SKM-1 treated with dmso at 0.1 percent for 144 hours (cell line): ENCODE data around the gene NDUFB10.
A peak's percentile ranks its signal among the peaks of the same experiment; 100 is the strongest.

ENCODE experiments used
- DNase-seq: peaks from one replicate; lab custom pipeline; 2025; ENCODE audit not compliant: unreplicated experiment; lab: John Stamatoyannopoulos, UW

NDUFB10 gene

DNA sequence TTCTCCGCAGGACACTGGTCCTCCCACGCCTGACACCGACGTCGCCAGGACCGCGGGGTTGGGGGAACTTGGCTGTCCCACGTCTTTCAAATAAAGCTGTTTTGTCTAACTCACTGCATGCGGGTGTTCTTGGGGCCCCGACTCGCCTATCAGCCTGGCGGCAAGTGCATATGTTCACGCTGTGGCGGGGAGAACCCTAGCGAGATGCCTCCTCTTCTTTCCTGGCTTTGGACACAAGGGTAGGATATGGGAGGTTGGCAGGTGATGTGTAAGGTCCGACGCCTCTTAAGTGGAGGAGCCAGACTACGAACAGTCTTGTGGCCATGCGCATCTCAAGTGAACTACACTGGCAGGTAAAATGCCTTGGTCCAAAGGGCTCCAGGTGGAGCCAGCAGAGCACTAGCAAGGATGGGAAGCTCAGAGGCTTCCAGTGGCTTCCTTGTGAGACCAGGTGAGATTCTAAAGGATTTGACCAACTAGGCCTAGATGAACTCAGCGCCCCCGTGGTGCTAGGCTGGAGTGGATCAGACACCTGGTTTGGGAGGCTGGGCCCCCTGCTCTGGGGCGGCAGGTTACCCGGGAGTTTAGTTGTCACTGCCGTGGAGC, 6.2 kb downstream of the NDUFB10 start:
- no peak for DNase-seq

DNA sequence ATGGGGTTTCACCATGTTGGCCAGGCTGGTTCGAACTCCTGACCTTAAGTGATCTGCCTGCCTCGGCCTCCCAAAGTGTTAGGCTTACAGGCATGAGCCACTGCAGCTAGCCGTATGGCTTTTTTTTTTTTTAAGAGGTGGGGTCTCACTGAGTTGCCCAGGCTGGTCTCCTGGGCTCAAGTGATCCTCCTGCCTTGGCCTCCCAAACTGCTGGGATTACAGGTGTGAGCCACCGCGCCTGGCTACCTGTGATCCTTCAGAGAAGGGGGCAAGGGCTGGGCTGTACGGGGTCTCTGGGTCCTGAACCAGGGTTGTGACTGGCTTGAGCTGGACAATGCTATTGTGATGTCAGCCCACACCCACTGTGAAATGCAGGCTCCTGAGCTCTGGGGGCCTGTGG, 7.1 kb downstream of the NDUFB10 start, which contains the start of gene RNF151:
RNF151 (plus strand) TSS at position 397 of the 400 bp plus-strand sequence. CDS start 26 bp downstream, outside the sequence.
- no peak for DNase-seq

DNA sequence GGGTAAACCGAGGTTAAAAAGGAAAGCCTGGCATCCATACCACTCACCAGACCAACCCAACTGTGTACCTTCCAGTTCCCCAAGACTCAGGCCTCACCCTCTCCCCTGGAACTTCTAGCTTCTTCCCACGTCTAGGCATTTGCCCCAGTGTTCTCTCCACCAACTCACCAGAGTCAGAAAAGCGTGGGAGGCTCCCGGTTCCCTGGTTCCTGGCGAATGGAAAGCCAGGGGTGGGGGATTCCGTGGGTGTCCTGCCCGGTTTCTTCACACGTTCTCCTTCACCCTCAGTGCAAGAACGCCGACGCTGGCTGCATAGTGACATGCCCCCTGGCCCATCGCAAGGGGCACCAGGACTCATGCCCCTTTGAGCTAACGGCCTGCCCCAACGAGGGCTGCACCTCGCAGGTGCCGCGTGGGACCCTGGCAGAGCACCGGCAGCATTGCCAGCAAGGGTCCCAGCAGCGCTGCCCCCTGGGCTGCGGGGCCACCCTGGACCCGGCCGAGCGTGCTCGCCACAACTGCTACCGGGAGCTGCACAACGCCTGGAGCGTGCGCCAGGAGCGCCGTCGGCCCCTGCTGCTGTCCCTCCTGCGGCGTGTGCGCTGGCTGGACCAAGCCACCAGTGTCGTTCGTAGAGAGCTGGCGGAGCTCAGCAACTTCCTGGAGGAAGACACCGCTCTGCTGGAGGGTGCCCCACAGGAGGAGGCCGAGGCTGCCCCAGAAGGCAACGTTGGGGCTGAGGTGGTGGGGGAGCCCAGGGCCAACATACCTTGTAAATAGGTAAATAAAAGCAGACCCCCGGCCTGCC, 9.0 kb downstream of the NDUFB10 start:
- no peak for DNase-seq

DNA sequence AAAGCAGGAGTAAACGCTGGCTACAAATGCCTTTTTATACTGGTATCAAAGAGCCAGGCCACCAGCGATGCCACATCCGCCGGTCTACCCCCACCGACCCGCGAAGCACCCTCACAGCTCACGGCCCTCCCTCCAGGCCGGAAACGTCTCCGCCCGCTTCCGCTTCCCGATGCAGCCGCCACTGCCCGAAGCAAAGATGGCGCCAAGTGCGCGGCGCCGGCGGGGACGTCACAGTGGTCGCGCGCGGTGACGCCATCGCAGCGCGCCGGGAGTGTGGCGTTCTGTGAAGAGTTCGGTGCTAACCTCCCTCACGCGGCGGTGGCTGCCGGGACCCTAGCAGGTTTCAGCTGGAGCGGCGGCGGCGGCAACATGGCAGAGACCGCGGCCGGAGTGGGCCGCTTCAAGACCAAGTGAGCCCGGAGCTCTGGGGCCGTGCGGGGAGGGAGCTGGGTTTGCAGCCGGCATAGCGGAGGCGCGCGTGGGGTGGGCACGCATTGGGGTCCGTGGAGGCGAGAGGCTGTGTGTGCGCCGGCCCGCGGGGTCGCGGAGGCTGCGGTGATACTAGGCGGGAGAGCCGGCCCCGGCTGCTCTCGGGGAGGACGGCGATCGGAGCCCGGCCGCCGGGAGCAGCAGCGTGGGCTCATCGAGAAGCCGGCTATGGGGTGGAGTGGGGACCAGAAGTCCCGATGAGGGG, 12.6 kb downstream of the NDUFB10 start, which contains the start of gene TBL3:
TBL3 (plus strand) TSS at position 258 of the 694 bp plus-strand sequence; CDS start at position 370, 112 bp downstream.
- peak; percentile 87 for DNase-seq

DNA sequence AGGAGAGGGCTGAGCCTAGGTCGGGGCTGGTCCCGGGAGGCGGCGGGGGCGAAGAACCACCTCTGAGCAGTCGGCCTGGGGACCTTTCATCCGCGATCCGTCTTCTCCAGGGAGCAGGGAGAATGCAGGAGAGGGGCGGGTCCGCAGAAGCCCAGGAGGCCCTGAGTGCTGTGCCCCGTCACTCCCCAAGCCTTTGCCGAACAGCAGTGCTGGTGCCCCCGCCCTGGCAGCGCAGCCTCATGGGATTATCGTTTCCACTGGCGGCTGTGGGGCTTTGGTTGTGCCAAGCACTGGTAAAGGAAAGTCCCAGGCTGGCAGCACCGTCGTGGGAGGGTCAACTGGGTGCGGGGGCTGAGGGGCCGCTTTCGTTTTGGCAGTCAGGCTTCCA, 13.1 kb downstream of the NDUFB10 start:
- no peak for DNase-seq

DNA sequence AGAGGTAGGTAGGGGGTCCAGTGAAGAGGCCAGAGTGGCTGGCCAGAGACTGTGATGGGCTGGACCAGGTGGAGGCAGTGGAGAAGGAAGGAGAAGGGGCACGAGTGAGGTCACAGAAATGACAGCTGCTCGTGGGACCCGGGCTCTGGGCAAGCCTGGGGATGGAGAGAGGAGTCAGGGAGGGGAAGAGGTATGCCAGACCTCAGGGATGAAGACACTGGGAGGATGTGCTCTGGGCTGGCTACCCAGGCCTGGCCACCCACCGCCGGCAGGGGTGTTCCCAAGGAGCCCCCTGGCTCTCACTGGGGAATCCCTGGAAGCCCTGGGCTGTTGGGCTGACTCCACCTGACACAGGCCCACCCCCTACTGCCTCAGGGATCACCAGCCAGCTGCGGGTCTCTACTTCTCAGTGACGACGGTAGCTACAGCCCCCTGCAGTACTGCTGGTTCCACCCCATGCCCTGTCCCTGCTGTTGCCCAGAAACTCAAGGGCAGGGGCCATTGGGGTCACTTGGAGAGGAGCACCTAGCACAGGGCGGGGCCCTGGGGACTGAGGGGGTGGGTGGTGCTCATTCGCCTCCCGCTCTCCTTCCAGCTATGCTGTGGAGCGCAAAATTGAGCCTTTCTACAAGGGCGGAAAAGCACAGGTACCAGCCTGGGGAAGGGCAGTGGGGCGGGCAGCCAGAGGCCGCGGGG, 14.3 kb downstream of the NDUFB10 start:
- no peak for DNase-seq

DNA sequence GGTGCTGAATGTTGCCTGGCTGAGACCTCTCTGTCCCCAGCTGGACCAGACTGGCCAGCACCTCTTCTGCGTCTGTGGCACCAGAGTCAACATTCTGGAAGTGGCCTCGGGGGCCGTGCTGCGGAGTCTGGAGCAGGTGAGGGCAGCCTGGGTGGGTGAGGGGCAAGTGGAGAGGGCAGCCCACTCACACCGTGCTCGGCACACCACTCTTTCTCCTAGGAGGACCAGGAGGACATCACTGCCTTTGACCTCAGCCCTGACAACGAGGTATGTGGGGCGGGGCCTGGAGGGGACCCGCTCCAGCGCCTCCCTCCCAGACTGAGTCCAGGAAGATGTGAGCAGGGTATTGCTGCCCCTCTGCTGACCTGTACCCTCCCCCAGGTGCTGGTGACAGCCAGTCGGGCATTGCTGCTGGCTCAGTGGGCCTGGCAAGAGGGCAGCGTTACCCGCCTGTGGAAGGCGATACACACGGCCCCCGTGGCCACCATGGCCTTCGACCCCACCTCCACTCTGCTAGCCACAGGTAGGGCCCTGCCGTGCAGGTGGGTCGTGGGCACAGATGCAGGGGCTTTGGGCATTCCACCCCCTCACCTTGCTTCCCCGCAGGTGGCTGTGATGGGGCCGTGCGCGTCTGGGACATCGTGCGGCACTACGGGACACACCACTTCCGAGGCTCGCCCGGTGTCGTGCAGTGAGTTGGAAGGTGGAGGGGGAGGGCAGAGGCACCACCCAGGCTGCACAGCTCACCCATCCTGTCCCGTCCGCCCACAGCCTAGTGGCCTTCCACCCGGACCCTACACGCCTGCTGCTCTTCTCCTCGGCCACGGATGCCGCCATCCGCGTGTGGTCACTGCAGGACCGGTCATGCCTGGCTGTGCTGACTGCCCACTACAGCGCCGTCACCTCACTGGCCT, 15.1 kb downstream of the NDUFB10 start:
- no peak for DNase-seq

DNA sequence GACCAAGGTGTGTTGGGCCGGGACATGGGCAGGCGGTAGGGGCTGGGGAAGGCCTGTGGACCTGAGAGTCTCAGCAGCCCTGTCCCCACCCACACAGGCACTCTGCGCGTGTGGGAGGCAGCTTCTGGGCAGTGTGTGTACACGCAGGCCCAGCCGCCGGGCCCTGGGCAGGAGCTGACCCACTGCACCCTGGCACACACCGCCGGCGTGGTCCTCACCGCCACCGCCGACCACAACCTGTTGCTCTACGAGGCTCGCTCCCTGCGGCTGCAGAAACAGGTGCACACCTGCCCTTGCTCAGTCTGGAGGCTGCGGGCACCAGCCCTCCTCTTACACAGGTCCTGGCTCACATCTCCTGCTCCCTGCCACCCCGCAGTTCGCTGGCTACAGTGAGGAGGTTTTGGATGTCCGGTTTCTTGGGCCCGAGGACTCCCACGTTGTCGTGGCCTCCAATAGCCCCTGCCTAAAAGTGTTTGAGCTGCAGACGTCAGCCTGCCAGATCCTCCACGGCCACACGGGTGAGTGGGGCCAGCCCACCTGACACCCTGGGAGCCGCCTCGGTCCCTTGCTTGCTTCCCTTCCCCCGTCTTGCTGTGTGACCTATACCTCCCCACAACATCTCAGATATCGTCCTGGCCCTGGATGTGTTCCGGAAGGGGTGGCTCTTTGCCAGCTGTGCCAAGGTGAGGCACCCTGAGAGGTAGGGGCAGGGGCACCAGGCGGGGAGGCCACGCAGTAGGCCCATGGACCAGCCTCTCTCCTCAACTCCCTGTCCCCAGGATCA, 16.3 kb downstream of the NDUFB10 start:
- DNase-seq = no peak

DNA sequence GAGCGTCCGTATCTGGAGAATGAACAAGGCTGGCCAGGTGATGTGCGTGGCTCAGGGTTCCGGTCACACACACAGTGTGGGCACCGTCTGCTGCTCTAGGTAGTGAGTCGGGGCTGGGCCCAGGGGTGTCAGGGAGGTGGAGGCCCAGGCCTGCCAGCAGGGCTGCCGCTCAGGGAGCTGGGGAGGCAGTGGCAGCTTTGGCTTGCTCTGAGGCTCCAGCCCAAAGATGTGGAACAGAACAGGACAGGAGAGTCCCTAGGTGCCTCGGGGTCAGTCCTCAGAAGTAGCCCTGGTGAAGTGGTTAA, 16.8 kb downstream of the NDUFB10 start:
- DNase-seq = no peak

DNA sequence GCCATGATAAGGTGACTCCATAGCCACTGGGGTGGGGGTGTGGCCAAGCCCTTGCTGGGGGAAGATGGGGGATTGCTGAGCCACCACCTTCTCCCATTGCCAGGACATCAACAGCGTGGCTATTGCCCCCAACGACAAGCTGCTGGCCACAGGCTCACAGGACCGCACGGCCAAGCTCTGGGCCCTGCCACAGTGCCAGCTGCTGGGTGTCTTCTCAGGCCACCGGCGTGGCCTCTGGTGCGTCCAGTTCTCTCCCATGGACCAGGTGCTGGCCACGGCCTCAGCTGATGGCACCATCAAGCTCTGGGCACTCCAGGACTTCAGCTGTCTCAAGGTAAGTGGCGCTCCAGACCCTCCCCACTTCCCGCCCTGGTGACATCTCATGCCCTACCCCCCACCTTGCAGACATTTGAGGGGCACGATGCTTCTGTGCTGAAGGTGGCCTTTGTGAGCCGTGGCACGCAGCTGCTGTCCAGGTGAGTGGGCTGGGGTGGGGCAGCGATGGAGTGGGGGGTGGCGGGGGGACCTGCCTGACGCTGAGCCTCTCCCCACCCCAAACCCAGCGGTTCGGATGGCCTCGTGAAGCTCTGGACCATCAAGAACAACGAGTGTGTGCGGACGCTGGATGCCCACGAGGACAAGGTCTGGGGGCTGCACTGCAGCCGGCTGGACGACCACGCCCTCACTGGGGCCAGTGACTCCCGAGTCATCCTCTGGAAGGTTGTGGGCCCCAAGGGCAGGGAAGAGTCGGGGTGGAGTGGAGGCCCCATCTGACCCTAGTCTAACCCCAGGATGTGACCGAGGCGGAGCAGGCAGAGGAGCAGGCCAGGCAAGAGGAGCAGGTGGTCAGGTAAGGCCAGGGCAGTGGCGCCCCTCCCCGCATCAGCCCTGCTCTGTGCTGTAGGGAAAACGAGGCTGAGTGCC, 17.9 kb downstream of the NDUFB10 start:
- DNase-seq = no peak

DNA sequence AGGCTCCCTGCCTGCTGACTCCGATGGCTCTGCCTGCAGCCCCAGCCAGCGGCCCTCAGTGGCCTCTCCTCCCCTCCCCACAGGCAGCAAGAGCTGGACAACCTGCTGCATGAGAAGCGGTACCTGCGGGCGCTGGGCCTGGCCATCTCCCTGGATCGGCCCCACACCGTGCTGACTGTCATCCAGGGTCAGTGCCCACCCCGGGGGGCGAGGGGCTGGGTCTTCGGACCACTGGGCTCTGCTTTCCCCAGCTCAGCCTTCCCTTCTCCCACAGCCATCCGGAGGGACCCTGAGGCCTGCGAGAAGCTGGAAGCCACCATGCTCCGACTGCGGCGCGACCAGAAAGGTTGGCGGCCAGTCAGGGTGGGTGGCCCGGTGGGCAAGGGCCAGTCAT, 18.5 kb downstream of the NDUFB10 start:
- DNase-seq = no peak

DNA sequence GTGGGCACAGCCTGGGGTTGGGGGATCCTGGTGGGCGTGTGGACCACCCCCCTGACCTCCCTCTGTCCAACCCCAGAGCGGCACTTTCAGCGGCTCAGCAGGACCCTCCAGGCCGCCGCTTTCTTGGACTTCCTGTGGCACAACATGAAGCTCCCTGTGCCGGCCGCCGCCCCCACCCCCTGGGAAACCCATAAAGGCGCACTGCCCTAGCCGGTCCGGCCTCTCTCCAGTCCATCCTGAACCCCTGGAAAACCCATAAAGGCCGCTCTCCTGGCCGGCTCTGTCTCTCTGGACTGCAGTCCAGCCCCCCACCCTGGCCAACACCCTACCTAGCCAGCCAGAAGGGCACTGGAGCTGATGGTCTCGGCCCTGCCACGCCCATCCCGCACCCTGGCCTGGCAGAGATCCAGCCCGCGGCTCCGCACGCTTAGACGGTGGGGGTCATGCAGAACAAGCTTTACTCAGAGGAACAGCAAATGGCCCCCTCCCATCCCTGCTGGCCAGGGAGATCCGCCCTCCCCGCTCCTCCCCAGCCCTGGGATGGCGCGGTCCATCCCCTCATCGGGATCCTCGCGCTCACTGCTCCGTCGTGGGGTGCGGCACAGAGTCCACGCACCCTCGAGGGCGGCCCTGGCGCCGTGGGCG, 19.3 kb downstream of the NDUFB10 start:
- no peak for DNase-seq

DNA sequence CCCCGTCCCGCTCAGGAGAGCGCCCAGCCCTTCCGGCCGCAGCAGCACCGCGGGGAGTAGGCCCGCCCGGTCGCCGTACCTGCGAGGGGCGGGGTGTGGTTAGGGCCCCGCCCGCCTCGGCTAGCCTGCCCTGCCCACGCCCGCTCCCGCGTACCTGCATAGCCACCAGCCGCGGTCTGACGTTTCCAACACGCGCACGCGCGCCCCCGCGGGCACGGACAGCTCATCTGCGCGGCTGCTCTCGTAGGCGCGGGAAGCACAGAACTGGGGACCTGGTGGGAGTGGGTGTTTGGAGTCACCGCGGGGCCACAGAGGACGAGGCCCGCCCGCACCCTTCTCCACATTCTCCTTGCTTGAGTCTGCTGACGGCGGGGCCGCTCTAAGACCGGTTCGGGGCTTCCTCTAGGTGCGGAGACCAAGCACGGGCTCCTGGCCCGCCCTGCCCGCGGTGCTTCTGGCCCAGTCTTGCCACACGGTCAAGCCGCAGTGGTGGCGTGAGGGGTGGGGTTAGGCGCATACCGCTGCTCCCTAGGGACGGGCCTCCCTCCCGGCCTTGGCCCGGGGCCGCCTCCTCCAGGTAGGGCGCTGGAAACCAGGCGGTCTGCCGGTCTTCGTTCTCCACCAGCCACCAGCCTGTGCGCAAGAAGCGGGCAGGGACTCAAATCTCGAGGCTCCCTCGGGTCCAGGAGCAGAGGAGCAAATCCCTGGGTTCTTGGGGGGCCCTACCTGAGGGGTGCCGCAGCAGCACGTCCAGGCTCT, 20.1 kb downstream of the NDUFB10 start:
- DNase-seq = no peak

DNA sequence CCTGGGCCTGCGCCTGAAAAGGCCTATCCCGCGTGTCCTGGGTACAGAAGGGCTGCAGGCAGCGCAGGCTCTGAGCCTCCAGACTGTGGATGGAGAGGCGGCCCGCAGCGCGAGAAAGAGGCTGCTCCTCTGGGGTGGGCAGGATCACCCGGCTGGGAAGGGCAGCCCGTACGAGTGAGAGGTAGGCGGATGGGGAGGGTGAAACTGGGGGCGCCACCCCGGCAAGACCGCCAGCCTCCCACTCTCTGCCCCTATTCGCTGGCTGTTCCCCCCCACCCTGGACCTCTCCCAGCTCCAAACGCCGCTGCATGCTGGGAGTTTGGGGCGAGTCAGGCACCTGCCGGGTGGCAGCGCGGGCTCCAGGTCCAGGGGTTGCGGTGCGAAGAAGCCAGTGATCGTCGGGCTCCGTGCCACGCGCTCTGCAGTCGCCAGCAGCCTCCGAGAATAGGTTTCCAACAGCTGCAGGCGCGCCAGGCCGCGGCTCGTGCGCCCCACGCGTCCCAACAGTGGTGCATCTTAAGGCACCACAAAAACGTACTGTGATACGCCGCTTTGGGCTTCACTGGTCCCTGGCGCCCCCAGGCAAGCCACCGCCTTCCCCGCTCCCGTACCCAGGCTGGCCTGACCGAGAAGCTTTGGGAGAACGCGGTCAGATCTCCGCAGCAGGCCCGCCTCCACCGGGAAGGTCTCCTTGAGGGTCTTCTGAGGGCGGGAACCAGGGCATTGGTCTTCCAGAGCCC, 20.9 kb downstream of the NDUFB10 start:
- no peak for DNase-seq

DNA sequence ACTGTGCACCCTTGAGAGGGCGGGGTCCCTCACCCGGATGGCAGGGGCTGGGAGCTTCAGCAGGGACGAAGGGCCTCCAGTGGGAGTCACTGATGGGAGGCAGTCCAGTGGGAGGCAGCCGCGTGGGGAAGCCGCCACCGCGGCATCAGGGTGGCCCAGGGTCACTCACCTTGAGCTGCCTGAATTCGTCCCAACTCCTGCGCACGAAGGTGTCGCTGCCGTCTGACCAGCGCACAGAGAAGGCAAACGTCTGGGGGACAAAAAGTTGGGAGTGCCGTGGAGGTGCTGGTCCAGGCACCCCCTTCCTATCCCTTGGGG, 21.4 kb downstream of the NDUFB10 start:
- DNase-seq = no peak

DNA sequence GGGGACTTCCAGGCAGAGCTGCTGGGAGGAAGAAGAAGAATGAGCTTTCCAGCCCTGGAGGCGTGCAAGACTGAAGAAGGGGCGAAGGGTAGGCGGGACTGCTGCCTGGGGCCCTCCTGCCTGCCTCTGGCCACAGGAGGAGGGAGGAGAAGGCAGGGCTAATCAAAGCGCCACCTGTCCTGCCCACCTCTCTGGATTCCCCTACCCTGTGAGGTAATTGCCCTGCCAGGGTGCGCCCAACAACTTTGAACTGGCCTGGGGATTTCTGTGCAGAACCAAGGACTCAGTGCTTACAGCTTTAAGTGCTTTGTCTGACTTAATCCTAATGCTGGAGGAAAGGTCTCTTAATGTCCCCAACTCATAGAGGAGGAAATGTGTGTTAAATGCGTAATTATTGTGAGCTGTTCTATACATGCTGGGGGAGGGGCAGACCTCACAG, 22.1 kb downstream of the NDUFB10 start, which contains the start of gene NOXO1:
NOXO1 (minus strand) TSS at position 72 of the 439 bp plus-strand sequence. CDS start 290 bp downstream, outside the sequence.
- DNase-seq = no peak

DNA sequence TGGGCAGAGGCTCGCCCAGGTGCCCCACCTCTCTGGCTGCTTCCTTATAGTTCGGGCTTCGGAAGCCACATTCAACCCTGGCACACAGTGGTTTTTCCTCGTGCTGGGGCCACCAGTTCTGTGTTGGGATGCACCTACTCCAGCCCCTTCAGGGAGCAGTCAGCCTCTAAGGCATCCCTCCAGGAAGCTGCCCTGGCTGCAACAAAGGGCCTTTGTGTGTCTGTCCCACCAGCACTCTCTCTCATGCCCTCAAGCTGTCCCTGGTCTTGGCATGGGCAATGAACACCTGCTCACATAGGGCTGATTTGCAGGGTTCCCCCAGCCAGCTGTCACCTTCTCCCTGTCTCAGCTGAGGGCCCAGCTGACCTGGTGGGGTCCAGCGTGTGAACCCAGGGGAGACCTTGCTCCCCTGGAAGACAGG, 22.7 kb downstream of the NDUFB10 start:
- no peak for DNase-seq
